ENCODE measurements around the gene SRRD. TPM values are rescaled to one million over a fixed set of nuclear protein-coding genes. Genes with fewer than 3 reads are reported as not detected.

The SRRD gene
- total and polyA plus RNA-seq, 2 of the 13 experiments (the other 11 are each of a cell fraction or from before 2014, with no cell fraction given) = 22.8 to 36.6 TPM

DNA sequence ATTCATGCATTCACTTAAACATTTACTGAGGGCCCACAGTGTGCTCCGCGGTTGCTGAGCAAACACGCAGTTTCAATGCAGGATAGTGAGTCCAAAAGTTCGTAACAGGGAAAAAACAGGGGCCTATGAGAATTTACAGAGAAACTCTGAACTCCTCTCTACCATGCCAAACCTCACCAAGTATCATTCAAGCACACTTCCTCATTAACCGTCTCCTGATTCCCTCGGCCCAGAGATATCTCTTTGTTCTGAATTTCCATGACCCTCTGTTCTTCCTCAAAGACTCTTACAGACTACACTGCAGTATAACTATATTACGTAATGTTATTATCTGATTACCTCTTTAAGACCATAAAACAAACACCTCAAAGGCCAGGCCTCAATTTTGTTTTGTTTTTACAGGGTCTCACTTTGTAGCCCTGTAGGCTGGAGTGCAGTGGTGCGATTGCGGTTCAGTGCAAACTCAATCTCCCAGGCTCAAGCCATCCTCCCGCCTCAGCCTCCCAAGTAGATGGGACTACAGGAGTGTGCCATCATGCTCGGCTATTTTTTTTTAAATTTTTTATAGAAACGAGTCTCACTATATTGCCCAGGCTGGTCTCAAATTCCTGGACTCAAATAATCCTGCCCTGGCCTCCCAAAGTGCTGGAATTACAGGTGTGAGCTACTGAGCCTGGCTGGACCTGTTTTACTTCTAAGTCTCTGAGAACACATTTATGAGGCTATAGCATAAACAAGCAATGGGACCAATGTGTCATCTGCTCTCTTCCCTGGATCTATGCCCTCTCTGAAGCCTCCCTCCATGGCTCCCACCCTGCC lies 3.7 kb upstream of the SRRD start (continued):
- TF ChIP-seq, protein P1, sequence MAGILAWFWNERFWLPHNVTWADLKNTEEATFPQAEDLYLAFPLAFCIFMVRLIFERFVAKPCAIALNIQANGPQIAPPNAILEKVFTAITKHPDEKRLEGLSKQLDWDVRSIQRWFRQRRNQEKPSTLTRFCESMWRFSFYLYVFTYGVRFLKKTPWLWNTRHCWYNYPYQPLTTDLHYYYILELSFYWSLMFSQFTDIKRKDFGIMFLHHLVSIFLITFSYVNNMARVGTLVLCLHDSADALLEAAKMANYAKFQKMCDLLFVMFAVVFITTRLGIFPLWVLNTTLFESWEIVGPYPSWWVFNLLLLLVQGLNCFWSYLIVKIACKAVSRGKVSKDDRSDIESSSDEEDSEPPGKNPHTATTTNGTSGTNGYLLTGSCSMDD (CRISPR knock-in tag; IDR thresholded peaks at IDR 0.05) = no peak
- 0 out of 2 replicates have a peak, but pooled peaks have one; percentile 3 for TF ChIP-seq KLF12 (CRISPR knock-in tag; IDR thresholded peaks at IDR 0.05; ENCODE audit: borderline replicate concordance)
- TF ChIP-seq MIXL1 (CRISPR knock-in tag; IDR thresholded peaks at IDR 0.05) = 0 out of 2 replicates have a peak, but pooled peaks have one; percentile 37
- TF ChIP-seq CEBPB (IDR thresholded peaks at IDR 0.05; ENCODE audit: borderline replicate concordance, low read depth, low read length) = 0 out of 2 replicates have a peak, but pooled peaks have one; percentile 38
- no peak for TF ChIP-seq ETV5 (CRISPR knock-in tag; IDR thresholded peaks at IDR 0.05; ENCODE audit: borderline replicate concordance)
- TF ChIP-seq ZSCAN22 (CRISPR knock-in tag; IDR thresholded peaks at IDR 0.05) = no peak
- peak; percentile 85 for TF ChIP-seq ASH2L (IDR thresholded peaks at IDR 0.05; ENCODE audit: insufficient read length, low read depth, low read length)
- peak; percentile 71; the same call in 1 of the 2 replicates for TF ChIP-seq POLR2G (IDR thresholded peaks at IDR 0.05; ENCODE audit: low read depth, low read length)
- no peak for TF ChIP-seq ZNF660 (CRISPR knock-in tag; IDR thresholded peaks at IDR 0.05; ENCODE audit: borderline replicate concordance, low read depth)
- no peak for TF ChIP-seq GMEB2 (CRISPR knock-in tag; IDR thresholded peaks at IDR 0.05; ENCODE audit: low read depth)
- TF ChIP-seq ATF1 (CRISPR knock-in tag; IDR thresholded peaks at IDR 0.05) = no peak
- no peak for TF ChIP-seq FUBP1 (CRISPR knock-in tag; IDR thresholded peaks at IDR 0.05; ENCODE audit: borderline replicate concordance)
- TF ChIP-seq, protein P2, sequence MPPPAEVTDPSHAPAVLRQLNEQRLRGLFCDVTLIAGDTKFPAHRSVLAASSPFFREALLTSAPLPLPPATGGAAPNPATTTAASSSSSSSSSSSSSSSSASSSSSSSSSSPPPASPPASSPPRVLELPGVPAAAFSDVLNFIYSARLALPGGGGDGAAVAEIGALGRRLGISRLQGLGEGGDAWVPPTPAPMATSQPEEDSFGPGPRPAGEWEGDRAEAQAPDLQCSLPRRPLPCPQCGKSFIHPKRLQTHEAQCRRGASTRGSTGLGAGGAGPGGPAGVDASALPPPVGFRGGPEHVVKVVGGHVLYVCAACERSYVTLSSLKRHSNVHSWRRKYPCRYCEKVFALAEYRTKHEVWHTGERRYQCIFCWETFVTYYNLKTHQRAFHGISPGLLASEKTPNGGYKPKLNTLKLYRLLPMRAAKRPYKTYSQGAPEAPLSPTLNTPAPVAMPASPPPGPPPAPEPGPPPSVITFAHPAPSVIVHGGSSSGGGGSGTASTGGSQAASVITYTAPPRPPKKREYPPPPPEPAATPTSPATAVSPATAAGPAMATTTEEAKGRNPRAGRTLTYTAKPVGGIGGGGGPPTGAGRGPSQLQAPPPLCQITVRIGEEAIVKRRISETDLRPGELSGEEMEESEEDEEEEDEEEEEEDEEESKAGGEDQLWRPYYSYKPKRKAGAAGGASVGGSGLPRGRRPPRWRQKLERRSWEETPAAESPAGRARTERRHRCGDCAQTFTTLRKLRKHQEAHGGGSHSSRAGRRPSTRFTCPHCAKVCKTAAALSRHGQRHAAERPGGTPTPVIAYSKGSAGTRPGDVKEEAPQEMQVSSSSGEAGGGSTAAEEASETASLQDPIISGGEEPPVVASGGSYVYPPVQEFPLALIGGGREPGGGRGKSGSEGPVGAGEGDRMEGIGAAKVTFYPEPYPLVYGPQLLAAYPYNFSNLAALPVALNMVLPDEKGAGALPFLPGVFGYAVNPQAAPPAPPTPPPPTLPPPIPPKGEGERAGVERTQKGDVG (CRISPR knock-in tag; IDR thresholded peaks at IDR 0.05; ENCODE audit: borderline replicate concordance) = no peak
- TF ChIP-seq ZNF362 (CRISPR knock-in tag; IDR thresholded peaks at IDR 0.05; ENCODE audit: borderline replicate concordance) = 0 out of 2 replicates have a peak, but pooled peaks have one; percentile 36
- no peak for TF ChIP-seq FOXA1 (IDR thresholded peaks at IDR 0.05)
- peak; percentile 55 for TF ChIP-seq FOXA1 (CRISPR knock-in tag; IDR thresholded peaks at IDR 0.05)
- peak; percentile 91 for TF ChIP-seq ZNF770 (CRISPR knock-in tag; IDR thresholded peaks at IDR 0.05)
